Measurements from ENCODE around the gene CNTNAP5.

The CNTNAP5 gene

GRCh38 chr2:124281541-124281940 is 256.5 kb downstream of the CNTNAP5 start:
- DNase-seq (ENCODE audit: low read depth): no peak
- TF ChIP-seq CTCF (IDR thresholded peaks at IDR 0.05; ENCODE audit: insufficient read depth, low read depth, low read length, missing control alignments): no peak
- no peak overlapping the region for H3K4me3 ChIP-seq (ENCODE audit: low read depth, low read length)

DNA sequence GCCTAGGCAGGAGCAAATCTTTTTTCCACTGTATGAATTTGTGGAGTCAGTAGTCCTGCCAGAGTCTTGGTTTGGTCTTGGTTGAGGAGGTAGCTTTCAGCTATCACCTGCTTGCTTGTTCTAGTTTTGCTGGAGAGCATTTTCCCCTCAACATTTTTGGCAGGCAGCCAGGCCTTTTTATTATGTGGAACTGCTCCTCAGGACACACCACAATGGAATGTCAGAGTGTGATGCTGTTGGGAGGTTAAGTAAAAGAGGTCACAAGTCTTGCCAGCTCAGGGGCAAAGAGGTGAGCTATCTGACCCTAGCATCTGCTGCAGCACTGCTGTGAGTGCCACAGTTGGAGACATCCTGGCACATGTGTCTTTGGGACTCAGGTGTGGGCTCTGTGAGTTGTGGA is 258.0 kb downstream of the CNTNAP5 start:
- no peak for DNase-seq (ENCODE audit: low read depth)
- H3K4me3 ChIP-seq (ENCODE audit: low read depth, low read length): no peak overlapping the region
- TF ChIP-seq CTCF (IDR thresholded peaks at IDR 0.05; ENCODE audit: insufficient read depth, low read depth, low read length, missing control alignments): no peak

- TF ChIP-seq CTCF (IDR thresholded peaks at IDR 0.05; ENCODE audit: insufficient read depth, low read depth, low read length, missing control alignments): no peak
- DNase-seq (ENCODE audit: low read depth): no peak
- H3K4me3 ChIP-seq (ENCODE audit: low read depth, low read length): no peak overlapping the region
Measured at GRCh38 chr2:124286089-124286783, 261.1 kb downstream of the CNTNAP5 start.

GRCh38 chr2:124289060-124289459 is 264.0 kb downstream of the CNTNAP5 start:
- TF ChIP-seq CTCF (IDR thresholded peaks at IDR 0.05; ENCODE audit: insufficient read depth, low read depth, low read length, missing control alignments): no peak
- DNase-seq (ENCODE audit: low read depth): no peak
- no peak overlapping the region for H3K4me3 ChIP-seq (ENCODE audit: low read depth, low read length)

DNA sequence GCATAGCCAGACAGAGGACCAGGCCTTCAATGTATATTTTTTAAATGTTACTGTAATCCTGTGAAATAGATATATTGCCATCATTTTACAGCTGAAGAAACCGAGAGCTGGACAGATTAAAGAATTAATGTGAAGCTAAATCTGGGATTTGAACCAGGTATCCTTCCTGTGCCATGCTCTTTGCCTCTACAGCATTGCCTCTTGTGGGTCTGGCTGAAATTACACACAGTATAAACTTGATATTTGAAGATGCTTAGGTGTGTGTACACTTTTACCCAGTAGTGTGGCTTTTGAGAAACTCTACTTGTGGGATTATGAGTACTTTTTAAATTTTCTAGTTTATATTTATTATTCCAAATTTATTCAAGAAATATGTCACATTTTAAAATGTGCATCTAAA is 264.5 kb downstream of the CNTNAP5 start:
- no peak overlapping the region for H3K4me3 ChIP-seq (ENCODE audit: low read depth, low read length)
- DNase-seq (ENCODE audit: low read depth): no peak
- TF ChIP-seq CTCF (IDR thresholded peaks at IDR 0.05; ENCODE audit: insufficient read depth, low read depth, low read length, missing control alignments): no peak

DNA sequence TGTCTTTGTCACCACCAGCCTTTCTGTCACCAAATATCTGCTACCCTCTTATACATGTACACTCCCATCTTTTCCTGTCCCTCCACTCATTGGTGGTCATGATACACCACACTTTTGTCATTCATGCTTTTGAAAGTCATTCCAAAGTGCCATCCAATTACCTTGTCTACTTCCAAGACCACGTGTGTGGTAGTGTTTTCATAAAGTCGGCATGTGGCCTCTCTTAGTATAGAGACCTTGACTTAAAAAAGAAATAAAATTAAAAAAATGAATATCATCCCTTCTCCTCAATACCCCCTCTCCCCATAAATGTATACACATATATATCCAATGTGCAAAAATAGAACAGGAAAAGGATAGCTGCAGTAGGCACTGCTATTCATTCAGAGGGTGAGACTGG is 271.4 kb downstream of the CNTNAP5 start:
- no peak for DNase-seq (ENCODE audit: low read depth)
- H3K4me3 ChIP-seq (ENCODE audit: low read depth, low read length): no peak overlapping the region

More for the DNA sequence above, 271.4 kb downstream of the CNTNAP5 start:
- no peak for TF ChIP-seq CTCF (IDR thresholded peaks at IDR 0.05; ENCODE audit: insufficient read depth, low read depth, low read length, missing control alignments)
